Duodenal mucosa (tissue), 2 donors: ENCODE measurements around the gene RIMS1.

Experiments used
- H3K27ac ChIP-seq: one replicate; pipeline ENCODE4 v1.7.0; 2013; ENCODE audit warnings: low read depth, low read length
- H3K27me3 ChIP-seq, 2 donors: one replicate each; pipeline ENCODE4 v1.7.0; 2013; ENCODE audit warnings: low read length in 2 of 2, control low read depth in 1 of 2; ENCODE audit not compliant: insufficient read depth in 2 of 2, control insufficient read depth in 1 of 2
- H3K36me3 ChIP-seq, 2 donors: one replicate each; pipeline ENCODE4 v1.7.0; 2013; ENCODE audit warnings: low read length in 2 of 2, control low read depth in 1 of 2; ENCODE audit not compliant: insufficient read depth in 2 of 2, control insufficient read depth in 1 of 2
- H3K4me1 ChIP-seq, 2 donors: one replicate each; pipeline ENCODE4 v1.7.0; 2013; ENCODE audit warnings: low read length in 2 of 2, control low read depth in 1 of 2; ENCODE audit not compliant: insufficient read depth in 2 of 2, control insufficient read depth in 1 of 2
- H3K4me3 ChIP-seq, 2 donors: one replicate each; pipeline ENCODE4 v1.7.0; 2013; ENCODE audit warnings: low read length in 2 of 2, low read depth in 1 of 2
- H3K9ac ChIP-seq, 2 donors: one replicate each; pipeline ENCODE4 v1.7.0; 2013; ENCODE audit warnings: low read length in 2 of 2, low read depth in 1 of 2
- H3K9me3 ChIP-seq, 2 donors: one replicate each; pipeline ENCODE4 v1.7.0; 2013; ENCODE audit warnings: low read length in 2 of 2, control low read depth in 1 of 2; ENCODE audit not compliant: control insufficient read depth in 1 of 2

The RIMS1 gene

GRCh38 chr6:72250664-72251063 lies 364.3 kb downstream of the RIMS1 start:
- Histone ChIP-seq H3K4me3 (no peak overlapping the region), H3K9me3 (no peaks in the 10 kb centered on the region), H3K27me3 (no peaks in the 10 kb centered on the region), H3K27ac (no peak overlapping the region), H3K4me1 (no peaks in the 10 kb centered on the region), H3K9ac (no peak overlapping the region), H3K36me3 (no peaks in the 10 kb centered on the region)

DNA sequence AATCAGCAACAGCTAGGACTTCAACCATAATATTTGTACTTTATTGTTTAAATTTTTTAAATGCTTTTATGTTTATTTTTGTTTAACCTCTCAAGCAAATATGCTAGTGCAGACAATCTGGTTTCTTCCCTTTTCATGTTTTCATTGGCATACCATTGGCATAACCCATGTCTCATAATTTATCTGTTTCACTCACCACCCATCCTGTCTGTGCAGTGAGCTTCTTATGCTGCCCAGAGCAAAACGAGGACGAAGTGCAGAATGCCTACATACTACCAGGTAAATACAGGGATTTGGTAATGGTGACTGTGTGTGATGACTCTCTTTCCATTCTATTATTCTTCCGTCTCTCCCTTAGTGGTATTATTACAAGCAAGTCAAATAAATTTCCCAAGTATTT lies 374.1 kb downstream of the RIMS1 start:
- no peak overlapping the region for H3K9ac ChIP-seq
- no peaks in the 10 kb centered on the region for H3K36me3 ChIP-seq
- H3K9me3 ChIP-seq: no peaks in the 10 kb centered on the region
- H3K4me3 ChIP-seq: no peak overlapping the region
- H3K27me3 ChIP-seq: no peaks in the 10 kb centered on the region
- no peaks in the 10 kb centered on the region for H3K4me1 ChIP-seq
- H3K27ac ChIP-seq: no peak overlapping the region

GRCh38 chr6:72261554-72261953 lies 375.2 kb downstream of the RIMS1 start:
- Histone ChIP-seq H3K27ac (no peak overlapping the region), H3K36me3 (no peaks in the 10 kb centered on the region), H3K4me1 (no peaks in the 10 kb centered on the region), H3K9ac (no peak overlapping the region), H3K9me3 (no peaks in the 10 kb centered on the region), H3K27me3 (no peaks in the 10 kb centered on the region), H3K4me3 (no peak overlapping the region)

DNA sequence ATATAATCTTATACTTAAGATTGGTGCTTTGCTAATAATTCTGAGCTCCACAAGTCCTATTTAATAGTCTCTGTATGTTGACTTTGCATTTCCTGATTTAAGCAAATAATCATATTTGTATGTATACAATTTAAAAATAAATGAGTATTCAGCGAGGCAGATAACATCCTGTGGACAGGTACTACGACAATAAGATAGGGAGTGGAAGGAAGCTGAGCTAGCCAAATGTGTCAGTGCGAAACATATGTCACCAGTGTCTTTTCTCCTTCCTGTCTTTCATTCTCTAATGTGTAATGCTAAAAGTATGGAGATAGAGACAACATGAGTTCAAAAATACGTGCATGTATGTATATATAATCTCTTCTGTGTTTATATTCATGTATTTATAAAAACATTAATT lies 375.9 kb downstream of the RIMS1 start:
- Histone ChIP-seq H3K9me3 (no peaks in the 10 kb centered on the region), H3K27ac (no peak overlapping the region), H3K4me1 (no peaks in the 10 kb centered on the region), H3K4me3 (no peak overlapping the region), H3K36me3 (no peaks in the 10 kb centered on the region), H3K9ac (no peak overlapping the region), H3K27me3 (no peaks in the 10 kb centered on the region)

GRCh38 chr6:72267470-72267869 lies 381.1 kb downstream of the RIMS1 start:
- no peak overlapping the region for H3K4me3 ChIP-seq
- no peaks in the 10 kb centered on the region for H3K4me1 ChIP-seq
- no peaks in the 10 kb centered on the region for H3K36me3 ChIP-seq
- H3K27me3 ChIP-seq: no peaks in the 10 kb centered on the region
- H3K27ac ChIP-seq: no peak overlapping the region
- no peaks in the 10 kb centered on the region for H3K9me3 ChIP-seq
- no peak overlapping the region for H3K9ac ChIP-seq

DNA sequence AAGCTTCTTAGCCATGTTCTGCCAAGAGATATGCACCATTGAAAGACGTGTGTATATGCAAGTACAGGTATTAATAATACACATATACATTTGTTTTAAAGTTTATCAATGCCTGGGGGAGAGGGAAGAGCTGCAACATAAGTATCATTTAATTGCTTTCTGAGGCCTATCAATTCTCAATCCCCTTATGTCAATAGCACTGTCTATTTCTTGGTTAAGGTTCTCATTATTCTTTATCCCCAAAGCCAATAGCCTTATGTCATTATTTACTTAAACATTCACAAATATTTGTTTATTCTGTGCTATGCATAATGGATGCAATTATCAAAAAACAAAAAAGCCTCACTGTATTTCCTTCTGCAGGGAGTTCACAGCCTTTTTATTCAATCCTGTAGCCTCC lies 385.2 kb downstream of the RIMS1 start:
- Histone ChIP-seq H3K27me3 (no peaks in the 10 kb centered on the region), H3K9me3 (no peaks in the 10 kb centered on the region), H3K9ac (no peak overlapping the region), H3K27ac (no peak overlapping the region), H3K4me1 (no peaks in the 10 kb centered on the region), H3K4me3 (no peak overlapping the region), H3K36me3 (no peaks in the 10 kb centered on the region)

- Histone ChIP-seq H3K9me3 (no peaks in the 10 kb centered on the region), H3K4me1 (no peaks in the 10 kb centered on the region), H3K27me3 (no peaks in the 10 kb centered on the region), H3K36me3 (no peaks in the 10 kb centered on the region), H3K27ac (no peak overlapping the region), H3K4me3 (no peak overlapping the region), H3K9ac (no peak overlapping the region)
Observed at GRCh38 chr6:72272958-72273357, 386.6 kb downstream of the RIMS1 start.

DNA sequence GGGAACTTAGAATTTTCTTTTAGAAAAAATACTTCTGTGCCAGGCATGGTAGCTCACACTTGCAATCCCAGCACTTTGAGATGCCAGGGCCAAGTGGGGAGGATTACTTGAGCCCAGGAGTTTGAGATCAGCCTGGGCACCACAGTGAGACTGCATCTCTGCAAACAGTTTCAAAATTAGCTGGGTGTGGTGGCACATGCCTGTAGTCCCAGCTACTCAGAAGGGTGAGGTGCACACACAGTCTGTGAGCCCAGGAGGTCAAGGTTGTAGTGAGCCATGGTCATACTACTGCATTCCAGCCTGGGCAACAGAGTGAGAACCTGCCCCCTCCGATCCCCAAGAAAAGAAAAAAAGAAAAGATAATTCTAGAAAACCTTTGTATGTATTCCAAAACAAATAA lies 389.5 kb downstream of the RIMS1 start:
- H3K36me3 ChIP-seq: no peaks in the 10 kb centered on the region
- no peaks in the 10 kb centered on the region for H3K27me3 ChIP-seq
- H3K9ac ChIP-seq: no peak overlapping the region
- H3K9me3 ChIP-seq: no peaks in the 10 kb centered on the region
- H3K4me1 ChIP-seq: no peaks in the 10 kb centered on the region
- no peak overlapping the region for H3K27ac ChIP-seq
- H3K4me3 ChIP-seq: no peak overlapping the region

DNA sequence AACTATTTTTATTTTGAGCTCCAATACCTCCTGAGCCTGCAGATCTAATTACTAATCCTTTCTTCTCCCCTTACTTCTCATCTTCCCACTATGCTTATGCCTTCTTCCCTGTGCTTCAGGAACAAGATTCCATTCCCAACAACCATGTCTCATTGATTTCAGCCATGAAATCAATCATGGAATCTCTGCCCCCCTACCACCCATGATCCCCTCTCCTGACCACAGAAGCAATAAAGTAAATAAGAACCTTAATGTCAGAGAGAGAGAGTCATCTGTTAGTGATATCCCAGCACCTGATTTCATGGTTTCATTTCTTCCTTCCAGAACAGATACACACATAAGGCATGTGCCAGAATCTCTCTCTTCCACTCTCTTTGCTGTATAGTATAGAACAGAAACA lies 395.9 kb downstream of the RIMS1 start:
- Histone ChIP-seq H3K27me3 (no peaks in the 10 kb centered on the region), H3K4me3 (no peak overlapping the region), H3K4me1 (no peaks in the 10 kb centered on the region), H3K9ac (no peak overlapping the region), H3K27ac (no peak overlapping the region), H3K36me3 (no peaks in the 10 kb centered on the region), H3K9me3 (no peaks in the 10 kb centered on the region)

DNA sequence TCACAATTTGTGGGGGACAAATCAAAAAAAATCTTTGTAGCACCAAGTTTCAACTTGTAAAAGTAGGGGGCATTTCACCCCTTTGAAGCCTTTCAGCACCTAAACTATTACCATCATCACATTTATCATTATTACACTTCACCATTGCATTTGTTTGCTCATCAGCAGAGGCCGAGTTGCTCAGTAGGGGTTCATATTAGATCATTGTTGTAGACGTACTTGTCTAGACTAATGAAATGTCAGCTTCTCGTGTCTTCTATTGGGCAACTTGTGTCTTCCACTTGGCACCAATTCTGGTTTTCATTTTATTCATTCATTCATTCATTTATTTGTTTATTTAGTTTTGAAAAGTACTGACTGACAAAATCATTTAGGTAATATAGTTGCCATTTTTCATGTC lies 397.2 kb downstream of the RIMS1 start:
- no peak overlapping the region for H3K4me3 ChIP-seq
- no peaks in the 10 kb centered on the region for H3K9me3 ChIP-seq
- no peak overlapping the region for H3K9ac ChIP-seq
- H3K36me3 ChIP-seq: no peaks in the 10 kb centered on the region
- H3K27me3 ChIP-seq: no peaks in the 10 kb centered on the region
- no peak overlapping the region for H3K27ac ChIP-seq
- no peaks in the 10 kb centered on the region for H3K4me1 ChIP-seq

- no peaks in the 10 kb centered on the region for H3K9me3 ChIP-seq
- H3K27ac ChIP-seq: no peak overlapping the region
- H3K4me3 ChIP-seq: no peak overlapping the region
- no peaks in the 10 kb centered on the region for H3K36me3 ChIP-seq
- no peaks in the 10 kb centered on the region for H3K4me1 ChIP-seq
- no peak overlapping the region for H3K9ac ChIP-seq
- no peaks in the 10 kb centered on the region for H3K27me3 ChIP-seq
Observed at GRCh38 chr6:72286911-72287311, 400.6 kb downstream of the RIMS1 start.
